ENCODE results near the gene SYT15.
"Not testable (repeated sequence)": the region's sequence is repeated elsewhere in the genome, so short reads cannot be mapped to it uniquely, and the experiment has no call there.

GRCh38 chr10:46630816-46631215 is 51.9 kb downstream of the SYT15 start:
- TF ChIP-seq CTCF (IDR thresholded peaks at IDR 0.05); JUND (IDR thresholded peaks at IDR 0.05); CHD2 (IDR thresholded peaks at IDR 0.05; ENCODE audit: low read length, partially characterized antibody); ELF1 (IDR thresholded peaks at IDR 0.05); PBX3 (IDR thresholded peaks at IDR 0.05); RAD21 (IDR thresholded peaks at IDR 0.05; ENCODE audit: low read length): not testable (repeated sequence)
